H1 (cell line): ENCODE measurements around the gene GRIK2. TPM values are rescaled to one million over a fixed set of nuclear protein-coding genes. Genes with fewer than 3 reads are reported as not detected.

ENCODE experiments used
- BACH1 ChIP-seq: IDR thresholded peaks from 2 replicates; pipeline ENCODE4 v1.6.1; 2012; ENCODE audit warnings: low read length, improper control_type of control experiment
- BCL11A ChIP-seq, 2 experiments: IDR thresholded peaks; one replicate each; pipeline ENCODE4 v1.6.1; 2011; ENCODE audit warnings: low read depth in 2 of 2, low read length in 2 of 2, mild to moderate bottlenecking in 2 of 2
- CEBPB ChIP-seq: IDR thresholded peaks from 2 replicates; pipeline ENCODE4 v1.6.1; 2012; ENCODE audit warnings: low read depth, low read length
- CHD1 ChIP-seq: IDR thresholded peaks from 2 replicates; pipeline ENCODE4 v1.6.1; 2012; ENCODE audit warnings: low read depth, low read length, improper control_type of control experiment
- CHD2 ChIP-seq: IDR thresholded peaks from 2 replicates; pipeline ENCODE4 v1.6.1; 2012; ENCODE audit warnings: low read length, improper control_type of control experiment
- EP300 ChIP-seq, 2 experiments: IDR thresholded peaks; 1 replicate in 1 of 2; 2 replicates in 1 of 2; pipeline ENCODE4 v1.6.1; 2011 to 2012; ENCODE audit warnings: low read depth in 2 of 2, low read length in 2 of 2, mild to moderate bottlenecking in 2 of 2, borderline replicate concordance in 1 of 2, inconsistent platforms in 1 of 2, moderate library complexity in 1 of 2
- FOSL1 ChIP-seq: IDR thresholded peaks from 2 replicates; pipeline ENCODE4 v1.6.1; 2011; ENCODE audit warnings: mild to moderate bottlenecking, low read depth, low read length, moderate library complexity; ENCODE audit not compliant: insufficient read depth
- GTF2F1 ChIP-seq: IDR thresholded peaks from 2 replicates; pipeline ENCODE4 v1.6.1; 2012; ENCODE audit warnings: low read depth, low read length, improper control_type of control experiment, borderline replicate concordance
- KDM1A ChIP-seq: fragments of 200-600, 300-600 bp; sonication (generic); IDR thresholded peaks from 2 replicates; pipeline ENCODE4 v1.7.1; 2016; ENCODE audit warnings: mild to moderate bottlenecking, low read length, borderline replicate concordance
- MAFK ChIP-seq: IDR thresholded peaks from 2 replicates; pipeline ENCODE4 v1.6.1; 2012; ENCODE audit warnings: low read depth, mild to moderate bottlenecking, improper control_type of control experiment, low read length
- NANOG ChIP-seq: IDR thresholded peaks from 2 replicates; pipeline ENCODE4 v1.6.1; 2011; ENCODE audit warnings: low read length, low read depth, mild to moderate bottlenecking, inconsistent platforms; ENCODE audit not compliant: insufficient read depth, poor library complexity, severe bottlenecking
- NRF1 ChIP-seq: IDR thresholded peaks from 2 replicates; pipeline ENCODE4 v1.6.1; 2011; ENCODE audit warnings: mild to moderate bottlenecking, low read depth, low read length, improper control_type of control experiment
- RFX5 ChIP-seq: IDR thresholded peaks from 2 replicates; pipeline ENCODE4 v1.6.1; 2011; ENCODE audit warnings: low read depth, low read length, improper control_type of control experiment, borderline replicate concordance
- RNF2 ChIP-seq: fragments of 200-900, 300-1000 bp; sonication (generic); IDR thresholded peaks from 2 replicates; pipeline ENCODE4 v1.7.1; 2016; ENCODE audit warnings: borderline replicate concordance, low read depth, mild to moderate bottlenecking, antibody characterized with exemption, low read length; ENCODE audit not compliant: poor library complexity, severe bottlenecking; ENCODE audit errors: missing control alignments
- SP1 ChIP-seq: IDR thresholded peaks from 2 replicates; pipeline ENCODE4 v1.6.1; 2011; ENCODE audit warnings: low read depth, low read length
- SP4 ChIP-seq: IDR thresholded peaks from 2 replicates; pipeline ENCODE4 v1.6.1; 2012; ENCODE audit warnings: low read length, inconsistent platforms
- SUZ12 ChIP-seq: fragments of 200-600 bp; sonication (generic); IDR thresholded peaks from 2 replicates; pipeline ENCODE4 v1.6.1; 2012; ENCODE audit warnings: mild to moderate bottlenecking, inconsistent platforms, low read length, moderate library complexity, mixed read lengths
- TAF1 ChIP-seq: IDR thresholded peaks from 2 replicates; pipeline ENCODE4 v1.6.1; 2011; ENCODE audit warnings: mild to moderate bottlenecking, low read depth, low read length
- TCF12 ChIP-seq: IDR thresholded peaks from 2 replicates; pipeline ENCODE4 v1.6.1; 2011; ENCODE audit warnings: low read depth, mild to moderate bottlenecking, low read length
- polyA plus RNA-seq, 7 experiments: library from polyadenylated mRNA; depleted of rRNA in 3 of 7; stranded (reverse) in 5 of 7; unstranded in 2 of 7; fragments of >200 nt in 5 of 7; fragments of 200-250 nt in 2 of 7; gene quantifications; 1 replicate in 5 of 7; 2 replicates in 1 of 7; 4 replicates in 1 of 7; pipeline versions ENCODE4 v1.2.1 to v1.2.3, GENCODE V29; 2011 to 2013; ENCODE audit warnings: missing spikeins in 2 of 7, mixed read lengths in 2 of 7
- total RNA-seq: library from RNA; stranded (reverse); fragmentation: NEBNext Ultra II Directional; extraction: Animal tissue kit (Norgen Biotek cat#: 25700); gene quantifications from 2 replicates; pipeline ENCODE4 v1.2.1, GENCODE V29; 2021
- TF ChIP-seq, protein P1 (sequence below), 3 experiments: IDR thresholded peaks; 1 replicate in 2 of 3; 2 replicates in 1 of 3; pipeline versions ENCODE4 v1.5.1 to v1.6.1; 2011; ENCODE audit warnings: low read length in 3 of 3, mild to moderate bottlenecking in 3 of 3, inconsistent platforms in 2 of 3, low read depth in 1 of 3, moderate library complexity in 1 of 3; ENCODE audit not compliant: insufficient read depth in 1 of 3; ENCODE audit errors: control extremely low read depth in 1 of 3
- TF ChIP-seq, protein P2 (sequence below): IDR thresholded peaks from 2 replicates; pipeline ENCODE4 v1.6.1; 2012; ENCODE audit warnings: inconsistent platforms
- TF ChIP-seq, protein P3 (sequence below): IDR thresholded peaks from 2 replicates; pipeline ENCODE4 v1.6.1; 2011; ENCODE audit warnings: low read length, improper control_type of control experiment

GRIK2 gene
- total and polyA plus RNA-seq, 2 of the 8 experiments (the other 6 are each of a cell fraction or from before 2014, with no cell fraction given), result 1.8 to 2.2 TPM

GRCh38 chr6:101716810-101717209, 323.3 kb downstream of the GRIK2 start (continued):
- no peak for TF ChIP-seq SUZ12
- TF ChIP-seq, protein P1, sequence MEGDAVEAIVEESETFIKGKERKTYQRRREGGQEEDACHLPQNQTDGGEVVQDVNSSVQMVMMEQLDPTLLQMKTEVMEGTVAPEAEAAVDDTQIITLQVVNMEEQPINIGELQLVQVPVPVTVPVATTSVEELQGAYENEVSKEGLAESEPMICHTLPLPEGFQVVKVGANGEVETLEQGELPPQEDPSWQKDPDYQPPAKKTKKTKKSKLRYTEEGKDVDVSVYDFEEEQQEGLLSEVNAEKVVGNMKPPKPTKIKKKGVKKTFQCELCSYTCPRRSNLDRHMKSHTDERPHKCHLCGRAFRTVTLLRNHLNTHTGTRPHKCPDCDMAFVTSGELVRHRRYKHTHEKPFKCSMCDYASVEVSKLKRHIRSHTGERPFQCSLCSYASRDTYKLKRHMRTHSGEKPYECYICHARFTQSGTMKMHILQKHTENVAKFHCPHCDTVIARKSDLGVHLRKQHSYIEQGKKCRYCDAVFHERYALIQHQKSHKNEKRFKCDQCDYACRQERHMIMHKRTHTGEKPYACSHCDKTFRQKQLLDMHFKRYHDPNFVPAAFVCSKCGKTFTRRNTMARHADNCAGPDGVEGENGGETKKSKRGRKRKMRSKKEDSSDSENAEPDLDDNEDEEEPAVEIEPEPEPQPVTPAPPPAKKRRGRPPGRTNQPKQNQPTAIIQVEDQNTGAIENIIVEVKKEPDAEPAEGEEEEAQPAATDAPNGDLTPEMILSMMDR (IDR thresholded peaks at IDR 0.05; ENCODE audit: control extremely low read depth in 1 of 3, insufficient read depth in 1 of 3, low read depth in 1 of 3, low read length in 3 of 3), result no peak
- TF ChIP-seq RFX5, result no peak
- no peak for TF ChIP-seq GTF2F1
- no peak for TF ChIP-seq CHD2
- TF ChIP-seq RNF2, result no peak
- TF ChIP-seq, protein P2, sequence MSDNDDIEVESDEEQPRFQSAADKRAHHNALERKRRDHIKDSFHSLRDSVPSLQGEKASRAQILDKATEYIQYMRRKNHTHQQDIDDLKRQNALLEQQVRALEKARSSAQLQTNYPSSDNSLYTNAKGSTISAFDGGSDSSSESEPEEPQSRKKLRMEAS, result no peak
- TF ChIP-seq BCL11A (IDR thresholded peaks at IDR 0.05; ENCODE audit: low read depth in 2 of 2, low read length in 2 of 2), result no peak
- peak; percentile 94 for TF ChIP-seq NANOG
- no peak for TF ChIP-seq TAF1
- no peak for TF ChIP-seq CHD1
- peak; percentile 60; the same call in 1 of the 2 replicates for TF ChIP-seq CEBPB
- TF ChIP-seq SP4, result no peak
- 0 out of 2 replicates have a peak, but pooled peaks have one; percentile 63 for TF ChIP-seq SP1
- TF ChIP-seq, protein P3, sequence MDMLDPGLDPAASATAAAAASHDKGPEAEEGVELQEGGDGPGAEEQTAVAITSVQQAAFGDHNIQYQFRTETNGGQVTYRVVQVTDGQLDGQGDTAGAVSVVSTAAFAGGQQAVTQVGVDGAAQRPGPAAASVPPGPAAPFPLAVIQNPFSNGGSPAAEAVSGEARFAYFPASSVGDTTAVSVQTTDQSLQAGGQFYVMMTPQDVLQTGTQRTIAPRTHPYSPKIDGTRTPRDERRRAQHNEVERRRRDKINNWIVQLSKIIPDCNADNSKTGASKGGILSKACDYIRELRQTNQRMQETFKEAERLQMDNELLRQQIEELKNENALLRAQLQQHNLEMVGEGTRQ, result no peak
- no peak for TF ChIP-seq FOSL1
- no peak for TF ChIP-seq MAFK
- TF ChIP-seq NRF1, result no peak
- no peak for TF ChIP-seq BACH1
- peak; percentile 42; the same call in 1 of the 2 replicates for TF ChIP-seq TCF12
- TF ChIP-seq EP300 (IDR thresholded peaks at IDR 0.05; ENCODE audit: borderline replicate concordance in 1 of 2, low read depth in 2 of 2, low read length in 2 of 2), result peak in 1 of 2 experiments; percentile 53; a peak in 1 of 3 replicates
- no peak for TF ChIP-seq KDM1A
